Liver (tissue), 9 donors: Measurements from ENCODE around the gene CYB5A. TPM values are rescaled to one million over a fixed set of nuclear protein-coding genes. Genes with fewer than 3 reads are reported as not detected.

Experiments
- DNase-seq: peaks from one replicate; pipeline ENCODE4 v3.0.0-alpha.2; 2017; ENCODE audit warnings: low spot score
- H3K27ac ChIP-seq, 2 donors: one replicate each; pipeline ENCODE4 v1.7.0; 2013; ENCODE audit warnings: inconsistent platforms in 2 of 2, low read length in 2 of 2, control low read depth in 1 of 2, low read depth in 1 of 2, mild to moderate bottlenecking in 1 of 2
- H3K27me3 ChIP-seq, 4 donors: one replicate each; pipeline versions ENCODE4 v1.6.1 to v1.7.0; 2013; ENCODE audit warnings: low read length in 3 of 4, inconsistent platforms in 1 of 4, mild to moderate bottlenecking in 1 of 4, moderate library complexity in 1 of 4; ENCODE audit not compliant: control insufficient read depth in 4 of 4, insufficient read depth in 4 of 4
- H3K36me3 ChIP-seq, 4 donors: one replicate each; pipeline versions ENCODE4 v1.6.1 to v1.7.0; 2013; ENCODE audit warnings: low read length in 3 of 4, mild to moderate bottlenecking in 3 of 4, low read depth in 1 of 4, moderate library complexity in 1 of 4; ENCODE audit not compliant: control insufficient read depth in 4 of 4, insufficient read depth in 3 of 4
- H3K4me1 ChIP-seq, 4 donors: one replicate each; pipeline versions ENCODE4 v1.6.1 to v1.7.0; 2013; ENCODE audit warnings: low read length in 3 of 4, mild to moderate bottlenecking in 3 of 4, moderate library complexity in 1 of 4; ENCODE audit not compliant: control insufficient read depth in 4 of 4, insufficient read depth in 4 of 4
- H3K4me3 ChIP-seq, 3 donors: one replicate each; pipeline versions ENCODE4 v1.6.1 to v1.7.0; 2013; ENCODE audit warnings: low read length in 3 of 3, control low read depth in 1 of 3, low read depth in 1 of 3, mild to moderate bottlenecking in 1 of 3
- H3K9ac ChIP-seq, 2 donors: one replicate each; pipeline ENCODE4 v1.7.0; 2013; ENCODE audit warnings: low read length in 2 of 2, mild to moderate bottlenecking in 2 of 2, moderate library complexity in 2 of 2, control low read depth in 1 of 2, low read depth in 1 of 2
- H3K9me3 ChIP-seq, 4 donors: one replicate each; pipeline versions ENCODE4 v1.6.1 to v1.7.0; 2013; ENCODE audit warnings: low read length in 3 of 4; ENCODE audit not compliant: control insufficient read depth in 4 of 4
- EGR1 ChIP-seq, 2 donors: IDR thresholded peaks; 2 replicates each; pipeline ENCODE4 v1.6.1; 2016 to 2018; ENCODE audit warnings: antibody characterized with exemption in 2 of 2, low read depth in 2 of 2
- FOXA1 ChIP-seq: IDR thresholded peaks from 2 replicates; pipeline ENCODE4 v1.6.1; 2016; ENCODE audit warnings: antibody characterized with exemption
- FOXA2 ChIP-seq: IDR thresholded peaks from 2 replicates; pipeline ENCODE4 v1.6.1; 2016; ENCODE audit warnings: antibody characterized with exemption
- GABPA ChIP-seq, 2 donors: IDR thresholded peaks in 1 of 2; conservative IDR thresholded peaks in 1 of 2; 2 replicates each; pipeline ENCODE4 v1.6.1; 2016; ENCODE audit warnings: antibody characterized with exemption in 2 of 2, mild to moderate bottlenecking in 1 of 2, moderate library complexity in 1 of 2
- HNF4A ChIP-seq, 2 donors: conservative IDR thresholded peaks; 2 replicates each; pipeline ENCODE4 v1.6.1; 2016; ENCODE audit warnings: antibody characterized with exemption in 2 of 2, mild to moderate bottlenecking in 2 of 2
- HNF4G ChIP-seq: IDR thresholded peaks from 2 replicates; pipeline ENCODE4 v1.6.1; 2016; ENCODE audit warnings: antibody characterized with exemption
- JUND ChIP-seq, 2 donors: IDR thresholded peaks; 2 replicates each; pipeline ENCODE4 v1.6.1; 2016; ENCODE audit warnings: antibody characterized with exemption in 2 of 2
- NR2F2 ChIP-seq: IDR thresholded peaks from 2 replicates; pipeline ENCODE4 v1.6.1; 2016; ENCODE audit warnings: antibody characterized with exemption
- RAD21 ChIP-seq, 2 donors: IDR thresholded peaks; 2 replicates each; pipeline ENCODE4 v1.6.1; 2016; ENCODE audit warnings: antibody characterized with exemption in 2 of 2, mild to moderate bottlenecking in 2 of 2
- RXRA ChIP-seq, 2 donors: IDR thresholded peaks; 2 replicates each; pipeline ENCODE4 v1.6.1; 2017 to 2018; ENCODE audit warnings: antibody characterized with exemption in 2 of 2, mild to moderate bottlenecking in 1 of 2
- SP1 ChIP-seq: IDR thresholded peaks from 2 replicates; pipeline ENCODE4 v1.6.1; 2018; ENCODE audit warnings: antibody characterized with exemption, mild to moderate bottlenecking
- TAF1 ChIP-seq: conservative IDR thresholded peaks from 2 replicates; pipeline ENCODE4 v1.6.1; 2016; ENCODE audit warnings: antibody characterized with exemption, mild to moderate bottlenecking
- YY1 ChIP-seq: IDR thresholded peaks from 2 replicates; pipeline ENCODE4 v1.6.1; 2016; ENCODE audit warnings: antibody characterized with exemption, mild to moderate bottlenecking
- WGBS: extraction: QIAGEN DNeasy Blood & Tissue Kit; methylation state at CpG from one replicate; pipeline ENCODE4 v1.1.7; 2013; 5-methylcytosine and 5-hydroxymethylcytosine counted together
- polyA plus RNA-seq, 2 donors: library from polyadenylated mRNA; stranded (reverse) in 1 of 2; unstranded in 1 of 2; fragments of 200-250 nt in 1 of 2; fragments of >200 nt in 1 of 2; fragmentation: Nextera tagmentation in 1 of 2; extraction: Ambion mirVana in 1 of 2; gene quantifications; one replicate each; pipeline versions ENCODE4 v1.2.1 to v1.2.3, GENCODE V29; 2013 to 2015
- total RNA-seq, 2 donors: library from RNA; depleted of rRNA; stranded (reverse); fragments of >200 nt; gene quantifications; one replicate each; pipeline ENCODE4 v1.2.3, GENCODE V29; 2014
- TF ChIP-seq, protein P1 (sequence below): IDR thresholded peaks from 2 replicates; pipeline ENCODE4 v1.6.1; 2016; ENCODE audit warnings: antibody characterized with exemption, mild to moderate bottlenecking
- TF ChIP-seq, protein P2 (sequence below): IDR thresholded peaks from 2 replicates; pipeline ENCODE4 v1.6.1; 2016; ENCODE audit warnings: antibody characterized with exemption
- TF ChIP-seq, protein P3 (sequence below): IDR thresholded peaks from 2 replicates; pipeline ENCODE4 v1.6.1; 2016; ENCODE audit warnings: antibody characterized with exemption
- TF ChIP-seq, protein P4 (sequence below): fragments of 150-350 bp; IDR thresholded peaks from 2 replicates; pipeline ENCODE4 v1.5.1; 2017; ENCODE audit warnings: improper control_type of control experiment, low read depth, low read length; ENCODE audit not compliant: missing input control
- TF ChIP-seq, protein P5 (sequence below): IDR thresholded peaks from 2 replicates; pipeline ENCODE4 v1.6.1; 2016; ENCODE audit warnings: antibody characterized with exemption
- donor health status: healthy.
- donor health status: healthy.
- donor health status: healthy.
- donor health status: healthy.
- donor health status: healthy.

Gene CYB5A
- total and polyA plus RNA-seq, 4 donors: 277 to 2,022 (median 1,122) TPM

DNA sequence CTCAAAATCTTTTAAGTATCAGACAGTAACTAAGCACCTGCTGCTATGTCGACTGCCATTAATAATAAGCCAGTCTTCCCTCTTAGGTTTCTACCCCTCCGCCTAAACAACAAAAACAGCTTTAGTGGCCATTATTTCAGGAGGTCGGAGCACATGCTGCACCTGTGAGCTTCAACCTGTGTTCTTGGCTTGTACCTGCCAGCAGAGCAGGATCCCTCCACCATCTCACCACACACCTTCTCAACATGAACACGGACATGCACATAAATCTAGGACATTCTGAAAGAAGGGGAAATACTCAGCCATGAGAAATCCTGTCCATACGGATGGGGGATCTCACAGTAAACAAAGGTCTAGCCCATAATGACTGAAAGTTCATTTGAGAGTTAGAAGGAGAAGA, 3.7 kb downstream of the CYB5A start:
- peak overlapping the region; percentile 84 to 98 (median 86) for H3K4me3 ChIP-seq
- no peak for DNase-seq
- H3K4me1 ChIP-seq: peaks cover 4 to 60% (median 34%) of the 10 kb centered on the region in 4 donors
- TF ChIP-seq YY1 (peak; percentile 54), FOXA2 (no peak), GABPA (IDR thresholded peaks at IDR 0.05 in 1 of 2, conservative IDR thresholded peaks at IDR 0.05 in 1 of 2) (no peak), FOXA1 (no peak), JUND (IDR thresholded peaks at IDR 0.05) (no peak), HNF4G (no peak), NR2F2 (no peak)
- TF ChIP-seq, protein P1, sequence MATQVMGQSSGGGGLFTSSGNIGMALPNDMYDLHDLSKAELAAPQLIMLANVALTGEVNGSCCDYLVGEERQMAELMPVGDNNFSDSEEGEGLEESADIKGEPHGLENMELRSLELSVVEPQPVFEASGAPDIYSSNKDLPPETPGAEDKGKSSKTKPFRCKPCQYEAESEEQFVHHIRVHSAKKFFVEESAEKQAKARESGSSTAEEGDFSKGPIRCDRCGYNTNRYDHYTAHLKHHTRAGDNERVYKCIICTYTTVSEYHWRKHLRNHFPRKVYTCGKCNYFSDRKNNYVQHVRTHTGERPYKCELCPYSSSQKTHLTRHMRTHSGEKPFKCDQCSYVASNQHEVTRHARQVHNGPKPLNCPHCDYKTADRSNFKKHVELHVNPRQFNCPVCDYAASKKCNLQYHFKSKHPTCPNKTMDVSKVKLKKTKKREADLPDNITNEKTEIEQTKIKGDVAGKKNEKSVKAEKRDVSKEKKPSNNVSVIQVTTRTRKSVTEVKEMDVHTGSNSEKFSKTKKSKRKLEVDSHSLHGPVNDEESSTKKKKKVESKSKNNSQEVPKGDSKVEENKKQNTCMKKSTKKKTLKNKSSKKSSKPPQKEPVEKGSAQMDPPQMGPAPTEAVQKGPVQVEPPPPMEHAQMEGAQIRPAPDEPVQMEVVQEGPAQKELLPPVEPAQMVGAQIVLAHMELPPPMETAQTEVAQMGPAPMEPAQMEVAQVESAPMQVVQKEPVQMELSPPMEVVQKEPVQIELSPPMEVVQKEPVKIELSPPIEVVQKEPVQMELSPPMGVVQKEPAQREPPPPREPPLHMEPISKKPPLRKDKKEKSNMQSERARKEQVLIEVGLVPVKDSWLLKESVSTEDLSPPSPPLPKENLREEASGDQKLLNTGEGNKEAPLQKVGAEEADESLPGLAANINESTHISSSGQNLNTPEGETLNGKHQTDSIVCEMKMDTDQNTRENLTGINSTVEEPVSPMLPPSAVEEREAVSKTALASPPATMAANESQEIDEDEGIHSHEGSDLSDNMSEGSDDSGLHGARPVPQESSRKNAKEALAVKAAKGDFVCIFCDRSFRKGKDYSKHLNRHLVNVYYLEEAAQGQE: no peak
- TF ChIP-seq, protein P2, sequence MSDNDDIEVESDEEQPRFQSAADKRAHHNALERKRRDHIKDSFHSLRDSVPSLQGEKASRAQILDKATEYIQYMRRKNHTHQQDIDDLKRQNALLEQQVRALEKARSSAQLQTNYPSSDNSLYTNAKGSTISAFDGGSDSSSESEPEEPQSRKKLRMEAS: peak; percentile 31
- H3K27me3 ChIP-seq: no peaks in the 10 kb centered on the region
- 38% methylated on average over 5 of the region's 5 CpGs for WGBS
- peak overlapping the region; percentile 82 to 89 for H3K9ac ChIP-seq
- H3K9me3 ChIP-seq: no peaks in the 10 kb centered on the region
- H3K27ac ChIP-seq: peak overlapping the region; percentile 82 to 83
- peaks cover 0 to 12% (median 2%) of the 10 kb centered on the region in 4 donors for H3K36me3 ChIP-seq

DNA sequence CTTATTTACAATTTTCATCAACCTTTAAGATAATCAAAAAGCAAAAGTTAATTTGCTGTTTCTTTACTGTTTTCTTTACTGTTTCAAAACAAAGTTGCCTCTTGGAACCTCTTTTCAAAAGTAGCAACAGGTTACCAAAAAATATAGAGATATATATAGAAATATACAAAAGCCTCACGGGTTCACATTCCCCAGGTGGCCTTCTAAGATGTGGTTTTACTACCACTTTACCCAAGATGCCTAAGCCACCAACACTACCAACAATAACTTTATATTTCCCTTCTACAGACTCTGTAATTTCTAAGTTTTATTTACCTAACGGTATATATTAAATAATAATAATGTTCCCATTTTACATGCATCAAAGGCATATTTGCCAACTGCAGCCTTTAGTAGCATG, 4.9 kb downstream of the CYB5A start:
- Histone ChIP-seq H3K4me1 (peaks cover 8 to 64% (median 44%) of the 10 kb centered on the region in 4 donors), H3K27me3 (no peaks in the 10 kb centered on the region), H3K9ac (peak overlapping the region; percentile 10 to 89), H3K9me3 (no peaks in the 10 kb centered on the region), H3K36me3 (peaks cover 0 to 12% (median 2%) of the 10 kb centered on the region in 4 donors), H3K4me3 (peak overlapping the region; percentile 5 to 98 (median 84)), H3K27ac (peak overlapping the region; percentile 82 to 83)
- DNase-seq: no peak
- WGBS: 72% methylated on average over 2 of the region's 2 CpGs
- TF ChIP-seq, protein P3, sequence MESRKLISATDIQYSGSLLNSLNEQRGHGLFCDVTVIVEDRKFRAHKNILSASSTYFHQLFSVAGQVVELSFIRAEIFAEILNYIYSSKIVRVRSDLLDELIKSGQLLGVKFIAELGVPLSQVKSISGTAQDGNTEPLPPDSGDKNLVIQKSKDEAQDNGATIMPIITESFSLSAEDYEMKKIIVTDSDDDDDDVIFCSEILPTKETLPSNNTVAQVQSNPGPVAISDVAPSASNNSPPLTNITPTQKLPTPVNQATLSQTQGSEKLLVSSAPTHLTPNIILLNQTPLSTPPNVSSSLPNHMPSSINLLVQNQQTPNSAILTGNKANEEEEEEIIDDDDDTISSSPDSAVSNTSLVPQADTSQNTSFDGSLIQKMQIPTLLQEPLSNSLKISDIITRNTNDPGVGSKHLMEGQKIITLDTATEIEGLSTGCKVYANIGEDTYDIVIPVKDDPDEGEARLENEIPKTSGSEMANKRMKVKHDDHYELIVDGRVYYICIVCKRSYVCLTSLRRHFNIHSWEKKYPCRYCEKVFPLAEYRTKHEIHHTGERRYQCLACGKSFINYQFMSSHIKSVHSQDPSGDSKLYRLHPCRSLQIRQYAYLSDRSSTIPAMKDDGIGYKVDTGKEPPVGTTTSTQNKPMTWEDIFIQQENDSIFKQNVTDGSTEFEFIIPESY: no peak
- TF ChIP-seq FOXA2 (no peak), RXRA (IDR thresholded peaks at IDR 0.05) (no peak), FOXA1 (no peak), GABPA (IDR thresholded peaks at IDR 0.05 in 1 of 2, conservative IDR thresholded peaks at IDR 0.05 in 1 of 2) (no peak), HNF4G (no peak), YY1 (no peak), TAF1 (no peak), EGR1 (IDR thresholded peaks at IDR 0.05; ENCODE audit: low read depth in 2 of 2) (no peak), HNF4A (conservative IDR thresholded peaks at IDR 0.05) (no peak), SP1 (no peak), RAD21 (IDR thresholded peaks at IDR 0.05) (no peak), NR2F2 (no peak), JUND (IDR thresholded peaks at IDR 0.05) (no peak)
- TF ChIP-seq, protein P1: no peak
- TF ChIP-seq, protein P4, sequence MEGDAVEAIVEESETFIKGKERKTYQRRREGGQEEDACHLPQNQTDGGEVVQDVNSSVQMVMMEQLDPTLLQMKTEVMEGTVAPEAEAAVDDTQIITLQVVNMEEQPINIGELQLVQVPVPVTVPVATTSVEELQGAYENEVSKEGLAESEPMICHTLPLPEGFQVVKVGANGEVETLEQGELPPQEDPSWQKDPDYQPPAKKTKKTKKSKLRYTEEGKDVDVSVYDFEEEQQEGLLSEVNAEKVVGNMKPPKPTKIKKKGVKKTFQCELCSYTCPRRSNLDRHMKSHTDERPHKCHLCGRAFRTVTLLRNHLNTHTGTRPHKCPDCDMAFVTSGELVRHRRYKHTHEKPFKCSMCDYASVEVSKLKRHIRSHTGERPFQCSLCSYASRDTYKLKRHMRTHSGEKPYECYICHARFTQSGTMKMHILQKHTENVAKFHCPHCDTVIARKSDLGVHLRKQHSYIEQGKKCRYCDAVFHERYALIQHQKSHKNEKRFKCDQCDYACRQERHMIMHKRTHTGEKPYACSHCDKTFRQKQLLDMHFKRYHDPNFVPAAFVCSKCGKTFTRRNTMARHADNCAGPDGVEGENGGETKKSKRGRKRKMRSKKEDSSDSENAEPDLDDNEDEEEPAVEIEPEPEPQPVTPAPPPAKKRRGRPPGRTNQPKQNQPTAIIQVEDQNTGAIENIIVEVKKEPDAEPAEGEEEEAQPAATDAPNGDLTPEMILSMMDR: no peak
- TF ChIP-seq, protein P2: no peak
- TF ChIP-seq, protein P5, sequence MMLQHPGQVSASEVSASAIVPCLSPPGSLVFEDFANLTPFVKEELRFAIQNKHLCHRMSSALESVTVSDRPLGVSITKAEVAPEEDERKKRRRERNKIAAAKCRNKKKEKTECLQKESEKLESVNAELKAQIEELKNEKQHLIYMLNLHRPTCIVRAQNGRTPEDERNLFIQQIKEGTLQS: no peak
